Metanephros (tissue), 2 donors: ENCODE measurements around the gene FGF21. TPM values are rescaled to one million over a fixed set of nuclear protein-coding genes. Genes with fewer than 3 reads are reported as not detected.

Experiments
- small RNA-seq: library from RNA; depleted of rRNA; stranded (forward); fragments of <200 nt; gene quantifications from one replicate; pipeline ENCODE3, GENCODE V24; 2014; ENCODE audit warnings: low replicate concordance
- total RNA-seq: library from RNA; depleted of rRNA; stranded (reverse); fragments of >200 nt; gene quantifications from one replicate; pipeline ENCODE4 v1.2.3, GENCODE V29; 2014

The FGF21 gene
- total RNA-seq, result not detected

GRCh38 chr19:48755084-48755641 lies at the start of gene FGF21:
Gene FGF21 (plus strand): TSS chr19:48755524. CDS start chr19:48756237, 713 bp downstream.

GRCh38 chr19:48719263-48720171 lies 35.8 kb upstream of the FGF21 start, which contains the start of gene MAMSTR:
Gene MAMSTR (minus strand): TSS chr19:48719725. CDS start chr19:48719031, 694 bp downstream.

GRCh38 chr19:48740164-48740972 lies 15.0 kb upstream of the FGF21 start, which contains the start of gene RASIP1:
Gene RASIP1 (minus strand): TSS chr19:48740610. CDS start chr19:48740282, 328 bp downstream.

GRCh38 chr19:48746738-48747575 lies 8.4 kb upstream of the FGF21 start, which contains the start of gene IZUMO1:
Gene IZUMO1 (minus strand): TSS chr19:48746909. CDS start chr19:48745859, 1,050 bp downstream.

GRCh38 chr19:48752496-48753365 lies 2.6 kb upstream of the FGF21 start, which contains the start of gene FUT1:
Gene FUT1 (minus strand): TSS chr19:48752641. CDS start chr19:48751281, 1,360 bp downstream.

Small RNA genes lying within 50 kb of the gene (small RNA-seq; reads per million reads assigned to genes)
- gene RNU6-317P, result not detected

Other genes starting within 250 kb of the FGF21 start
- 1.9 TPM for gene LMTK3, start 243.7 kb upstream of the FGF21 start, total RNA-seq
- not detected for gene SULT2B1, start 203.4 kb upstream of the FGF21 start, total RNA-seq
- gene SPACA4, start 148.8 kb upstream of the FGF21 start, total RNA-seq, result not detected
- 0.88 TPM for gene FAM83E, start 140.4 kb upstream of the FGF21 start, total RNA-seq
- 2,126 TPM for gene RPL18, start 136.3 kb upstream of the FGF21 start, total RNA-seq
- gene SPHK2, start 136.0 kb upstream of the FGF21 start, total RNA-seq, result 16.2 TPM
- 17.2 TPM for gene DBP, start 118.1 kb upstream of the FGF21 start, total RNA-seq
- 3.5 TPM for gene CA11, start 109.3 kb upstream of the FGF21 start, total RNA-seq
- 0.76 TPM for gene NTN5, start 82.5 kb upstream of the FGF21 start, total RNA-seq
- 1.5 TPM for gene FUT2, start 59.6 kb upstream of the FGF21 start, total RNA-seq
- 8.9 TPM for gene MAMSTR, start 35.8 kb upstream of the FGF21 start, total RNA-seq
- gene RASIP1, start 14.9 kb upstream of the FGF21 start, total RNA-seq, result 23.2 TPM
- 0.12 TPM for gene IZUMO1, start 8.6 kb upstream of the FGF21 start, total RNA-seq
- gene FUT1, start 2.9 kb upstream of the FGF21 start, total RNA-seq, result 5.0 TPM
- 36.3 TPM for gene BCAT2, start 55.5 kb downstream of the FGF21 start, total RNA-seq
- gene HSD17B14, start 81.0 kb downstream of the FGF21 start, total RNA-seq, result 12.0 TPM
- 18.1 TPM for gene PLEKHA4, start 113.1 kb downstream of the FGF21 start, total RNA-seq
- gene PPP1R15A, start 116.9 kb downstream of the FGF21 start, total RNA-seq, result 71.7 TPM
- gene TULP2, start 143.2 kb downstream of the FGF21 start, total RNA-seq, result 0.29 TPM
- 221 TPM for gene NUCB1, start 144.8 kb downstream of the FGF21 start, total RNA-seq
- gene DHDH, start 178.2 kb downstream of the FGF21 start, total RNA-seq, result 1.4 TPM
- 30.8 TPM for gene BAX, start 199.4 kb downstream of the FGF21 start, total RNA-seq
- 1,684 TPM for gene FTL, start 209.8 kb downstream of the FGF21 start, total RNA-seq
- 51.8 TPM for gene GYS1, start 237.8 kb downstream of the FGF21 start, total RNA-seq
- 105 TPM for gene RUVBL2, start 238.4 kb downstream of the FGF21 start, total RNA-seq